Inflammatory macrophage treated with lipopolysaccharide for 1 hour (primary cell): ENCODE results near the gene KCNC4.

Experiments used
- DNase-seq, 2 donors: peaks; one replicate each; pipeline ENCODE4 v3.0.0-alpha.2; 2020 to 2022

The KCNC4 gene

GRCh38 chr1:110233861-110234260 is 23.7 kb downstream of the KCNC4 start:
- no peak for DNase-seq

GRCh38 chr1:110234691-110235090 is 24.6 kb downstream of the KCNC4 start:
- no peak for DNase-seq

- DNase-seq, result no peak
These were observed 25.2 kb downstream of the KCNC4 start for GRCh38 chr1:110235181-110235833.

- peak; percentile 64 to 83 for DNase-seq
These were observed 25.9 kb downstream of the KCNC4 start for GRCh38 chr1:110235834-110236682.

GRCh38 chr1:110237386-110238152 is 27.5 kb downstream of the KCNC4 start:
- DNase-seq, result peak; percentile 47 to 83

- DNase-seq, result peak in 1 of 2 donors; percentile 18
These were observed 29.6 kb downstream of the KCNC4 start for GRCh38 chr1:110239441-110240430.

- DNase-seq, result no peak
These were observed 30.5 kb downstream of the KCNC4 start for GRCh38 chr1:110240476-110241210.

GRCh38 chr1:110241516-110241915 is 31.4 kb downstream of the KCNC4 start:
- no peak for DNase-seq

- DNase-seq, result no peak
These were observed 31.9 kb downstream of the KCNC4 start for GRCh38 chr1:110242062-110242461.

- no peak for DNase-seq
These were observed 32.6 kb downstream of the KCNC4 start for GRCh38 chr1:110242731-110243130.

GRCh38 chr1:110243146-110243545 is 33.0 kb downstream of the KCNC4 start:
- DNase-seq, result no peak

GRCh38 chr1:110243574-110243973 is 33.5 kb downstream of the KCNC4 start:
- peak in 1 of 2 donors; percentile 47 for DNase-seq

GRCh38 chr1:110245876-110246620 is 35.9 kb downstream of the KCNC4 start:
- DNase-seq, result no peak

- no peak for DNase-seq
These were observed 38.6 kb downstream of the KCNC4 start for GRCh38 chr1:110248746-110249145.

GRCh38 chr1:110249256-110249655 is 39.1 kb downstream of the KCNC4 start:
- DNase-seq, result no peak

- no peak for DNase-seq
These were observed 39.9 kb downstream of the KCNC4 start for GRCh38 chr1:110250008-110250407.

GRCh38 chr1:110250749-110251148 is 40.6 kb downstream of the KCNC4 start:
- no peak for DNase-seq

- no peak for DNase-seq
These were observed 43.1 kb downstream of the KCNC4 start for GRCh38 chr1:110253213-110253612.

- no peak for DNase-seq
These were observed 44.7 kb downstream of the KCNC4 start for GRCh38 chr1:110254604-110255391.

GRCh38 chr1:110255392-110255787 is 45.3 kb downstream of the KCNC4 start:
- DNase-seq, result no peak
